Measurements from ENCODE around the gene KCNN3. TPM values are rescaled to one million over a fixed set of nuclear protein-coding genes. Genes with fewer than 3 reads are reported as not detected.

KCNN3 gene
- total RNA-seq, 2 experiments from 2014 or later: not detected

DNA sequence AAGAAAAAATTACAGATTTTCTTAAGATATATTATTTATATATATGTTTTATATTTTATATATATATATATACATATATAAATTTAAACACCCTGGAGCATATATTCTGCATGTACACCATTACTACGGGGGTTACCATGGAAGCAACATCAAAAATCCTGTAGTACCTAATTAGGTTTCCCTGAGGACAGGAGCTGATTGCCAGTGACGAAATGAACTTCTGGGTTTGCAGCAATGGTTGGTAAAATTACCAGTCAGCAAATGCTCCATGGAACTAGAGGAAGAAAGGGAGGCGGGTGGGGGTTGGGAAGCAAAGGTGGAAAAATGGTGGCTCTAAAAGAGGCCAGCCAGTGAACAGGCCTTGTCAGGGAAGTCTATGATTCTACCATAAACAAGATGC lies 89.5 kb downstream of the KCNN3 start:
- Mint-ChIP-seq H3K4me1 (ENCODE audit: low read depth) (peaks cover 23% of the 10 kb centered on the region), H3K27me3 (ENCODE audit: low read depth) (no peaks in the 10 kb centered on the region), H3K9me3 (ENCODE audit: insufficient read depth) (no peaks in the 10 kb centered on the region), H3K36me3 (ENCODE audit: low read depth) (peaks cover 6% of the 10 kb centered on the region), H3K27ac (no peak overlapping the region), H3K4me3 (no peak overlapping the region)
- CTCF ChIA-PET: interaction anchor here (2.1 kb wide), 1 partner anchor 20 kb away, joined by 9 read pairs; no protein-coding TSS in a partner anchor
- ATAC-seq (no peak), DNase-seq (no peak)
- POLR2A ChIA-PET: no interaction called here

DNA sequence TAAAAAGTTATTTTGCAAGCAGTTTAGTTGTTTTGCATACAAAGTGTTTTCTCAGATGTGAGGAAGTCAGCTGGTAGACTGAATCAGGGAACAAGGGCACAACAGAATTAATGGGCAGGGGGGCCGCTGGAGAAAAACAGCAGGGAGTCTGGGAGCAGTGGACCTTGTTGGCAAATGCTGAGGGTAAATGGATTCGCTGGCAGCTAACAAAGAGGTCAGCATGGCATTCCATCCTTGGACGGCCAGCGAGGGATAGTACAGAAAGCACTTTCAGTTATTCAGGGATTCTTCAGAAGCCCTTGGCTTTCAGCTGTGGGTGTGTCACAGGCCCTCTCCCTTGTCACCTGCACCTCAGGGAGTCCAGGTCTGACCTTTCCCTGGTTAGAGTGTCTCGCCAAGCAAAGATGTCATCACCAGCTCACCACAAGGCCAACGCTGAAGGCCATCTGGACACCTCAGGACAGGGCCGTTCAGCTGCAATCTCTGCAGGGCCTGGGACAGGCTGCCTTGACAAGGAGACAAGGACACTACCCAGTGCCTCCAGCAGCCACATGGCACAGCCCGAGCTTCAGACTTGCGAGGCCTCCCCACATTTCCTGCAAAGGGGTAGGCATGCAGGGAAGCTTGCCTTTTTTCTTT lies 90.4 kb downstream of the KCNN3 start:
- H3K27ac Mint-ChIP-seq: no peak overlapping the region
- ChIA-PET CTCF (interaction anchor here (1.0 kb wide), 1 partner anchor 19 kb away, joined by 3 read pairs; no protein-coding TSS in a partner anchor), POLR2A (no interaction called here)
- no peak for ATAC-seq
- H3K4me3 Mint-ChIP-seq: no peak overlapping the region
- H3K4me1 Mint-ChIP-seq (ENCODE audit: low read depth): peaks cover 16% of the 10 kb centered on the region
- peaks cover 6% of the 10 kb centered on the region for H3K36me3 Mint-ChIP-seq (ENCODE audit: low read depth)
- DNase-seq: no peak
- H3K9me3 Mint-ChIP-seq (ENCODE audit: insufficient read depth): no peaks in the 10 kb centered on the region
- no peaks in the 10 kb centered on the region for H3K27me3 Mint-ChIP-seq (ENCODE audit: low read depth)

DNA sequence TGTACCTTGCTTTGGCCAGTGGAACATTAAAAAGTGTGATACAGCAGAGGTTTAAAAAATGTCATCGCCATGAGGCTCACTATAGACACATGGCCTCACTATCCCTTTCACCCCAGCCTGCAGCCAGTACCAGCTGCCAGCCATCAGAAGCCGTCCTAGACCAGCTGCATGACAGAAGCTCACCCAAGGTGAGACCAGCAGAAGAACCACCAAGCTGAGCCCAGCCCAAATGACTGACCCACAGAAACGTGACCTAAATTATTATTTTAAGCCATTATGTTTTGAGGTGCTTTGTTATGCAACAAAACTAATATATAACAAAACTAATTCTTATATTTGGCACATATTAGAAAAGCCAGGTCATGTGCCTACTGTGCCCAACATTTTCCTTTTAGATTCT lies 91.1 kb downstream of the KCNN3 start:
- Mint-ChIP-seq H3K27ac (no peak overlapping the region), H3K27me3 (ENCODE audit: low read depth) (no peaks in the 10 kb centered on the region), H3K4me3 (no peak overlapping the region), H3K36me3 (ENCODE audit: low read depth) (peaks cover 6% of the 10 kb centered on the region), H3K9me3 (ENCODE audit: insufficient read depth) (no peaks in the 10 kb centered on the region), H3K4me1 (ENCODE audit: low read depth) (peaks cover 8% of the 10 kb centered on the region)
- CTCF ChIA-PET: interaction anchor here (1.0 to 1.1 kb wide), 2 partner anchors 18 to 21 kb away, joined by 3 read pairs; no protein-coding TSS in a partner anchor
- ATAC-seq (no peak), DNase-seq (no peak)
- POLR2A ChIA-PET: no interaction called here

DNA sequence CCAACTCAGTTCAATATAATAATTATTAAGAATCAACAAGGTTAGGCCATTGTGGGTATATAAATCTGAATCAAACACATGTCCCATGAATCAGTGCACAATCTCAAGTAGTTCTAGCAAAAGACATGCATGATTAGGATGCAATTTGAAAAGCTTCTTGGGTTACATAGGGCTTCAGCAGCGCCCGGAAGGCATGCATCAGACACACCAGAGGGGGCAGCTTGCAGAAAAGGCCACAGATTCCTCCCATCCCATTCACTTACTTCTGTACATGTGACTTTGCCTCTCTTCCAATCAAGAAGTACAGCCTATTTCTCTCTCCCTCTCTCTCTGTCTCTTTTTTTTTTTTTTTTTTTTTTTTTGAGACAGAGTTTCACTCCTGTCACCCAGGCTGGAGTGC lies 91.8 kb downstream of the KCNN3 start:
- H3K4me1 Mint-ChIP-seq (ENCODE audit: low read depth): peaks cover 2% of the 10 kb centered on the region
- peaks cover 6% of the 10 kb centered on the region for H3K36me3 Mint-ChIP-seq (ENCODE audit: low read depth)
- ATAC-seq (no peak), DNase-seq (no peak)
- H3K27ac Mint-ChIP-seq: no peak overlapping the region
- ChIA-PET POLR2A (interaction anchor here (0.6 kb wide), 1 partner anchor 75 kb away, joined by 4 read pairs; no protein-coding TSS in a partner anchor), CTCF (interaction anchor here (1.1 to 1.7 kb wide), 2 partner anchors 13 to 22 kb away, joined by 3 to 8 read pairs; no protein-coding TSS in a partner anchor)
- no peaks in the 10 kb centered on the region for H3K9me3 Mint-ChIP-seq (ENCODE audit: insufficient read depth)
- H3K27me3 Mint-ChIP-seq (ENCODE audit: low read depth): no peaks in the 10 kb centered on the region
- H3K4me3 Mint-ChIP-seq: no peak overlapping the region

DNA sequence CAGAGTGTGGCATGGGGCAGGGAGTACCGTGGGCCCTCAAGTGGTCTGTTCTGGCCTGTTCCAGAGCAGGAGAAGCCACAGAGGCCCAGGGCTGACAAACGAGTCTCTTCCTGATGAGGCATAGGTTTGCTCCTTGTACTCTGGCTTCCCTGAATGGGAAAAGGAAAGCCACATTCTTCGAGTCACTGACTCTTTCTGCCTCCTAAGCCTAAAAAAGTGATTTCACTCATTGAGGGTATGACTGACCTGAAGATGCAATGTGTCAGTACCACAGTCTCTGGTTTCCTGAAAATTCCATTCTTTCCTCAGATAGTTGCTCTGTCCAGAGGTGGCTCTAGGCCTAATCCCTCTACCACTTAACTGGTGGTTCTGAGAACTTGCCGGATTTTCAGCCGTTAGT lies 92.3 kb downstream of the KCNN3 start:
- POLR2A ChIA-PET: interaction anchor here (0.6 kb wide), 1 partner anchor 75 kb away, joined by 4 read pairs; no protein-coding TSS in a partner anchor
- CTCF ChIA-PET: interaction anchor here (1.1 to 1.7 kb wide), 2 partner anchors 13 to 22 kb away, joined by 3 to 8 read pairs; no protein-coding TSS in a partner anchor
- peaks cover 1% of the 10 kb centered on the region for H3K27me3 Mint-ChIP-seq (ENCODE audit: low read depth)

DNA sequence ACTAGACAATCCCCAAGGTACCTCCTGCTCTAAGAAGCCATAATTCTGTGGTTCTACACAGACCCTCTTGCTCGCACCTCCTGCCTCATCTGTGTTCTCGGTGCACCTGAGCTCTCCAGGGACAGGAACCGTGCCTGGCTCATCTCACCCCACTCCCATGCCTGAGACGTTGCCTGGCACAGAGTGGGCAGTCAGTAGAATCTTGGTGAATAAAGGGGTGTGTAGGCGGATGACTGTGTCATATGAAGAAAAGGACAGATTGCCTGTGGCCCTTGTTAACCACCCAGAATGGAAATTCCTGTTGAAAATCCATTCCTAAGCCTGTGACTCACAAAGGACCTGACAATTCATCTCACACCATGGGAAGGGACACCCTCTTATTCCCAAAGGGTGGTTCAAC lies 92.9 kb downstream of the KCNN3 start:
- ChIA-PET POLR2A (no interaction called here), CTCF (interaction anchor here (1.7 kb wide), 1 partner anchor 14 kb away, joined by 8 read pairs; no protein-coding TSS in a partner anchor)
- Mint-ChIP-seq H3K27me3 (ENCODE audit: low read depth) (peaks cover 1% of the 10 kb centered on the region), H3K4me3 (no peak overlapping the region), H3K4me1 (ENCODE audit: low read depth) (no peaks in the 10 kb centered on the region), H3K9me3 (ENCODE audit: insufficient read depth) (no peaks in the 10 kb centered on the region), H3K36me3 (ENCODE audit: low read depth) (peaks cover 6% of the 10 kb centered on the region), H3K27ac (no peak overlapping the region)
- ATAC-seq: no peak
- no peak for DNase-seq

More for the DNA sequence above, 92.3 kb downstream of the KCNN3 start:
- DNase-seq: no peak
- ATAC-seq: no peak
- no peaks in the 10 kb centered on the region for H3K9me3 Mint-ChIP-seq (ENCODE audit: insufficient read depth)
- H3K36me3 Mint-ChIP-seq (ENCODE audit: low read depth): peaks cover 6% of the 10 kb centered on the region
- no peak overlapping the region for H3K27ac Mint-ChIP-seq
- peaks cover 2% of the 10 kb centered on the region for H3K4me1 Mint-ChIP-seq (ENCODE audit: low read depth)
- H3K4me3 Mint-ChIP-seq: no peak overlapping the region

DNA sequence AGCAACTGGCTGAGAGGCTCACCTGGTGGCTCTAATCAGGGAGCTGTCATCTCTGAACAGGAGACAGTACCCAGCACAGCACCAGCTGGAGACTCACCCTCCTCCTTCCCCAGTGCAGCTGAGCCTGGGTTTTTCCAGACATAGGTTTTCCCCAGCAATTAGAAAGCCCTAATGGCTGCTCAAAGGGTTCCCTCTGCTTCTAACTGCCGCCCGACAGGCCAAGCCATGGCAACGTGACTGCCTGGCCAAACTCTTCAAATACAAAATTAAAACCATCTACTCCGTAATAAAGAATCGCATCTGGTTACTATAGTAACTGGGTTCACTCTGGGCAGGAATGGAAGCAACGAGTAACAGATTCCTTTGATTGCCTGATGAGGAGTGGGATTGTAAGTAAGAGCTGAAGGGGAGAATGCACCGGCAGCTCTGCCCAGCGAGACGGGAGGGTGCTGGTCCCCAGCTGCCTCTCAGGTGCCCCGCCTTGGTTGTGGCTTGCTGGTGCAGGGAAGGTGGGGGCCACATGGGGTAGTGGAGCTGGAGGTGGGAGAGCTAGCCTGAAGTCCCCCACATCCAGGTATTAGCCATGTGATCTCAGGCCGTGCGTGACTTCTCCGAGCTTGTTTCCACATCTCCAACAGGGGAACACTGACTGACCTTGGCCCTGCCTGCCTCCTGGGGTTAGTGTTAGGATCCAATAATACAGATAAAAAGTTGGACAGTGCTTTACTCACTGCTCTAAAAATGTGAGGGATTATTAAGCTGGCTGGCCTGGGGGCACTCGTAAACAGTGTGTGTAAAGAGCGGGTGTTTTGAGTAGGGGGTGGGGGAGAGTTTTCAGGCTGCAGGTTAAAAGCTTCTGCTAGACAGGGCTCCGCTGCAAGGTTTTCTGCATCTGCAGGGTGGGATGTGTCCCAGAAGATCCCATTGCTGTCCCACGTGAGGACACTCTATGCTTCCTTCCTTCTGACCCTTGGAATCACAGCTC lies 94.2 kb downstream of the KCNN3 start:
- no peak overlapping the region for H3K4me3 Mint-ChIP-seq
- H3K4me1 Mint-ChIP-seq (ENCODE audit: low read depth): no peaks in the 10 kb centered on the region
- H3K27ac Mint-ChIP-seq: no peak overlapping the region
- CTCF ChIA-PET: interaction anchor here (0.7 to 0.8 kb wide), 2 partner anchors 10 to 16 kb away, joined by 3 read pairs; no protein-coding TSS in a partner anchor
- H3K9me3 Mint-ChIP-seq (ENCODE audit: insufficient read depth): no peaks in the 10 kb centered on the region
- DNase-seq: no peak
- ATAC-seq: no peak
- H3K27me3 Mint-ChIP-seq (ENCODE audit: low read depth): peaks cover 1% of the 10 kb centered on the region
- POLR2A ChIA-PET: no interaction called here
- H3K36me3 Mint-ChIP-seq (ENCODE audit: low read depth): peaks cover 6% of the 10 kb centered on the region

DNA sequence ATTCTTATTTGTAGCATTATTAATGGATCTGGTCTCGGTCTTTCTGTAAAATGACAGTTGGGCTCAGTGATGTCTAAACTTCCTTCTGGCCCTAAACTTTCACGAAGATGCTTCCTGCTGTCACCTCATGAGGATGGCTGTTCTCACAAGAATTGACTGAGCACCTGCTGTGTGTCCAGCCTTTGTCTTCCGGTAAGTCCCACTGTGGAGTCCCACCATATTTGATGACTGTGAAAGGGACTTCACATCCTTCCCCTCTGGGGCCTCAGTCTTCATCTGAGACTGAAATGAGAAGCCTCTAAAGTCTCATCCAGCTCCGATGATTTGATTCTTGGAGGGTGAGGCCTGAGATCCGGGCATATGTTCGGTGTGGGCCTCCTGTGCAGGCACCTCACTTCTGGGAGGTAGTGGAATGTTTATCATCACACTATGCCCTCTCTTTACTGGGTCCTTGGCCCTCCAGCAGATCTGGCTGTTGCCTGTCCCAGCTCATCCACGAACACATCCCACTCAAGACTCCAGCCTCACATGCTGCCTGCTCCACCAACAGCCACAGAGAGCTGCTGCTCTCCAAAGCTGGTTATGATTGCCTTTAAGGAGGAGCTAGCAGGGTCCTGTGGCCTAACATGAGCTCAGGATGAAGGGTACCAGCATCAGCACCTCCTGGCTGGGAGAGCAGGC lies 95.8 kb downstream of the KCNN3 start:
- POLR2A ChIA-PET: no interaction called here
- H3K9me3 Mint-ChIP-seq (ENCODE audit: insufficient read depth): no peaks in the 10 kb centered on the region
- ATAC-seq (no peak), DNase-seq (no peak)
- peaks cover 4% of the 10 kb centered on the region for H3K36me3 Mint-ChIP-seq (ENCODE audit: low read depth)
- no peak overlapping the region for H3K4me3 Mint-ChIP-seq
- CTCF ChIA-PET: interaction anchor here (0.9 to 1.6 kb wide), 3 partner anchors 17 to 214 kb away, joined by 3 to 5 read pairs (median 3); no protein-coding TSS in a partner anchor
- H3K4me1 Mint-ChIP-seq (ENCODE audit: low read depth): no peaks in the 10 kb centered on the region
- H3K27me3 Mint-ChIP-seq (ENCODE audit: low read depth): peaks cover 1% of the 10 kb centered on the region
- no peak overlapping the region for H3K27ac Mint-ChIP-seq

DNA sequence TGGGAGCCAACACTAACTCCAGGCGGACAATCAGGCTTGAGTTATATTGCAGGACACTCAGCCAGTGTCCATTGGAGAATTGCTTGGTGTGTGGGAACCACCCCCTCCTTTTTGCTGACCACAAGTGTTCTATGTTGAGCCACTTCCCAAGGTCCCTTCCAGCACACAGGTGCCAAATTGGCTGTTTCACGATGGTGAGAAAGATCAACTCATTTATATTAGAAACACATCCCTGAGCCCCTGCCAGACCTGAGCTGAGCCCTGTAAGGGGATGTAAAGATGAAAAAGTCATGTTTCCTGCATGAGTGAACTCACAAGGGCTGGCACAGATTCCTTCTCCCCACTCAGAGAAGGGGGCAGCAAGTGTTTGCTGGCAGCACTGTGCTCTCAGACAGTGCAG lies 96.5 kb downstream of the KCNN3 start:
- no peak overlapping the region for H3K4me3 Mint-ChIP-seq
- no peak for DNase-seq
- no peaks in the 10 kb centered on the region for H3K9me3 Mint-ChIP-seq (ENCODE audit: insufficient read depth)
- H3K27ac Mint-ChIP-seq: no peak overlapping the region
- H3K4me1 Mint-ChIP-seq (ENCODE audit: low read depth): no peaks in the 10 kb centered on the region
- H3K36me3 Mint-ChIP-seq (ENCODE audit: low read depth): no peaks in the 10 kb centered on the region
- POLR2A ChIA-PET: no interaction called here
- ATAC-seq: no peak
- CTCF ChIA-PET: interaction anchor here (0.8 to 1.6 kb wide), 3 partner anchors 46 to 214 kb away, joined by 3 to 4 read pairs (median 3); no protein-coding TSS in a partner anchor
- peaks cover 1% of the 10 kb centered on the region for H3K27me3 Mint-ChIP-seq (ENCODE audit: low read depth)

DNA sequence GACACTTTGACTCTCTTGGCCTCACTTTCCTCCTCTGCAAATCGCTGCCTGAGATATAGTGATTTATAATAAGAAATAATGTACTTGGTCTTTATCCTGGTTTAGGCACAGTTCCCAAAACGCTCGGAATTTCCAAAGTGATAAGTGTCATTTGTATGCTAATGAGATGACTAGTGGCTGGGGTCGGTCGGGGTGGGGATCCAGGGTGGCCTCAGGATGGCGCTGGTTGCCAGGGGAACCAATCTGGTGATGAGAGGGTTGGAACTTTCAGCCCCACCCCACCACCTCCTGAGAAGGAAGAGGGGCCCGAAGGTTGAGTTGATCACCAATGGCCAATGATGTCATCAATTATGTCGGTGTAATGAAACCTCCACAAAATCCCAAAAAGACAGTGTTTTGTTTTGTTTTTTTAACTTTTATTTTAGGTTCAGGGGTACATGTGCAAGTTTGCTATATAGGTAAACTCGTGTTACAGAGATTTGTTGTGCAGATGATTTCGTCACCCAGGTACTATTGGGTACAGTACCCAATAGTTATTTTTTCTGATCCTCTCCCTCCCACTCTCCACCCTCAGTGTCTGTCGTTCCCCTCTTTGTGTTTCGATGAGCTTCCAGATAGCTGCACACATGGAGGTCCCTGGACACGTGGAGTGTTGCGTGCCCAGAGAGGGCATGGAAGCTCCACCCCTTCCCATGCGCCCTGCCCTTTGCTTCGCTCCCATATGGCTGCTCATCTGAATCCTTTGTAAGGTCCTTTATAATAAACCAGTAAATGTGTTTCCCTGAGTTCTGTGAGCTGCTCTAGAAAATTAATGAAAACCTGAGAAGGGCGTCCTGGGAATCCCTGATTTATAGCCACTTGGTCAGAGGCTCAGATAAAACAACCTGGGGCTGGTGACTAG lies 97.2 kb downstream of the KCNN3 start:
- H3K4me1 Mint-ChIP-seq (ENCODE audit: low read depth): no peaks in the 10 kb centered on the region
- H3K27ac Mint-ChIP-seq: no peak overlapping the region
- H3K27me3 Mint-ChIP-seq (ENCODE audit: low read depth): peaks cover 1% of the 10 kb centered on the region
- no peaks in the 10 kb centered on the region for H3K36me3 Mint-ChIP-seq (ENCODE audit: low read depth)
- ChIA-PET CTCF (interaction anchor here (0.8 to 3.1 kb wide), 4 partner anchors 100 to 213 kb away, joined by 3 to 8 read pairs (median 4); no protein-coding TSS in a partner anchor), POLR2A (interaction anchor here (0.6 to 0.8 kb wide), 3 partner anchors 13 to 201 kb away, joined by 3 to 6 read pairs (median 4); partner anchors contain the start of gene CKS1B)
- no peak overlapping the region for H3K4me3 Mint-ChIP-seq
- ATAC-seq (no peak), DNase-seq (no peak)
- no peaks in the 10 kb centered on the region for H3K9me3 Mint-ChIP-seq (ENCODE audit: insufficient read depth)

Measured in activated CD8-positive, alpha-beta T cell treated with anti-CD3 and anti-CD28 coated beads, Interleukin-2, amount 10 ng/mL, durations not matched to agents 7 days and 5 days (primary cell).